Large intestine (tissue), 3 donors: Measurements from ENCODE around the gene DLG1. TPM values are rescaled to one million over a fixed set of nuclear protein-coding genes. Genes with fewer than 3 reads are reported as not detected.

Experiments used
- DNase-seq, 2 donors: peaks; one replicate each; pipeline versions ENCODE4 v3.0.0 to v3.0.0-alpha.2; 2013
- H3K27ac ChIP-seq: one replicate; pipeline ENCODE4 v1.5.1; 2013; ENCODE audit warnings: low read length
- H3K27me3 ChIP-seq: 2 replicates; pipeline ENCODE4 v1.6.1; 2013; ENCODE audit warnings: low read length; ENCODE audit not compliant: control insufficient read depth, insufficient read depth
- H3K36me3 ChIP-seq: 2 replicates; pipeline ENCODE4 v1.6.1; 2013; ENCODE audit warnings: low read length; ENCODE audit not compliant: control insufficient read depth, insufficient read depth
- H3K4me1 ChIP-seq: one replicate; pipeline ENCODE4 v1.6.1; 2013; ENCODE audit warnings: low read length; ENCODE audit not compliant: control insufficient read depth, insufficient read depth
- H3K4me3 ChIP-seq: one replicate; pipeline ENCODE4 v1.5.1; 2013; ENCODE audit warnings: low read length
- H3K9me3 ChIP-seq: one replicate; pipeline ENCODE4 v1.6.1; 2013; ENCODE audit warnings: mild to moderate bottlenecking, low read depth, low read length, moderate library complexity; ENCODE audit not compliant: control insufficient read depth
- WGBS: methylation state at CpG from one replicate; pipeline ENCODE4 v1.1.5; 2013; ENCODE audit warnings: low lambda C conversion rate; ENCODE audit not compliant: insufficient coverage; 5-methylcytosine and 5-hydroxymethylcytosine counted together
- polyA plus RNA-seq: library from polyadenylated mRNA; unstranded; fragments of 120-200 nt; gene quantifications from one replicate; pipeline ENCODE4 v1.2.1, GENCODE V29; 2013

Gene DLG1
- polyA plus RNA-seq, 1 donor = 74.5 TPM

- H3K4me3 ChIP-seq = no peak overlapping the region
- peaks cover 3% of the 10 kb centered on the region for H3K4me1 ChIP-seq
- peaks cover 5% of the 10 kb centered on the region for H3K36me3 ChIP-seq
- H3K27ac ChIP-seq = no peak overlapping the region
- no peaks in the 10 kb centered on the region for H3K9me3 ChIP-seq
- no peak for DNase-seq
- H3K27me3 ChIP-seq = no peaks in the 10 kb centered on the region
- no CpG with 5 or more reads among the region's 4 CpGs for WGBS
Measured at GRCh38 chr3:197268294-197268693, 30.1 kb downstream of the DLG1 start.

- Histone ChIP-seq H3K4me3 (no peak overlapping the region), H3K4me1 (peaks cover 3% of the 10 kb centered on the region), H3K27me3 (no peaks in the 10 kb centered on the region), H3K27ac (no peak overlapping the region), H3K36me3 (peaks cover 11% of the 10 kb centered on the region), H3K9me3 (no peaks in the 10 kb centered on the region)
- DNase-seq = no peak
- WGBS = 94% methylated on average over 2 of the region's 4 CpGs
Measured at GRCh38 chr3:197266331-197266730, 32.1 kb downstream of the DLG1 start.

DNA sequence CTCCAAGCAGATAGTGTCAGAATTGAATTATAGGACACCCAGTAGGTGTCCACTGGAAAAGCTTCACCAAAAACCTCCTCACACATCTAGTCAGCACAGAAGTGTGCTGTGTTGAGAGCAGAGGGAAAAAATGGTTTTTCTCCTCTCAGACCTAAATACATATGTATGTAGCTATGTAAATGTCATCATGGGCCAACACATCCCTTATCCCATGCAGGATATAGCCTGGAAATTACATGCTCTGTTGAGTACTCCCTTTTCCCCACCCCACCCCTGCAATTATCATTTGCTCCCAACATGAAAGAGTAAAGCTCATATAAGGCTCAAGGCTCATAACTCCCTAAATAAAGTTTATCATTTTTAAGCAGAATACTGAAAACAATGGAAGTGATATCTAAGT is 35.7 kb downstream of the DLG1 start:
- no peaks in the 10 kb centered on the region for H3K9me3 ChIP-seq
- H3K4me3 ChIP-seq = no peak overlapping the region
- no peaks in the 10 kb centered on the region for H3K4me1 ChIP-seq
- peaks cover 11% of the 10 kb centered on the region for H3K36me3 ChIP-seq
- no peaks in the 10 kb centered on the region for H3K27me3 ChIP-seq
- no peak overlapping the region for H3K27ac ChIP-seq
- no peak for DNase-seq

GRCh38 chr3:197261164-197261509 is 37.3 kb downstream of the DLG1 start:
- WGBS = no CpG with 5 or more reads among the region's 1 CpG
- DNase-seq = no peak
- Histone ChIP-seq H3K9me3 (no peaks in the 10 kb centered on the region), H3K36me3 (peaks cover 11% of the 10 kb centered on the region), H3K4me1 (no peaks in the 10 kb centered on the region), H3K4me3 (no peak overlapping the region), H3K27me3 (no peaks in the 10 kb centered on the region), H3K27ac (no peak overlapping the region)

GRCh38 chr3:197260491-197261163 is 37.8 kb downstream of the DLG1 start:
- H3K36me3 ChIP-seq = peaks cover 11% of the 10 kb centered on the region

DNA sequence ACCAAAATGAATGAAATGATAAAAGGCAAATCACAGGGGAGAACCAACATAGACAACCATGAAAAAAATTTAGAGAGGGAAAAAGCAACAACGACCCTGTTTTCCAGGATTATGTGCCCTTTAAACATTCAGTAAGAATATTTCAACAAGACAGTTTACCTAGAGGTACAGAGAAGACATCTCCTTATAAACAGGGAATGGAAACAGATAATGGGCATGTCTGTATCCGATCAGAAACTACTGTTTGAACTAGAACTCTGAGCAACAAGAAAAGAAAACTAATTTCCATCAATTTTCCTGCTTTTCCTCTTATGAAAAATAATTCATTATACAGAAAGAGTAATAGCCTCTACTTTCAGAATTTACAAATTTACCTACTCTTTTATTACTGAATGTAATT is 39.3 kb downstream of the DLG1 start:
- Histone ChIP-seq H3K27me3 (no peaks in the 10 kb centered on the region), H3K36me3 (peaks cover 9% of the 10 kb centered on the region), H3K27ac (no peak overlapping the region), H3K4me1 (no peaks in the 10 kb centered on the region), H3K4me3 (no peak overlapping the region), H3K9me3 (no peaks in the 10 kb centered on the region)
- no CpG with 5 or more reads among the region's 2 CpGs for WGBS
- no peak for DNase-seq

More at GRCh38 chr3:197260491-197261163, 37.8 kb downstream of the DLG1 start:
- no peak overlapping the region for H3K4me3 ChIP-seq
- H3K27me3 ChIP-seq = no peaks in the 10 kb centered on the region
- no peaks in the 10 kb centered on the region for H3K4me1 ChIP-seq
- WGBS = 75% methylated on average over 1 of the region's 4 CpGs
- no peaks in the 10 kb centered on the region for H3K9me3 ChIP-seq
- no peak overlapping the region for H3K27ac ChIP-seq
- DNase-seq = no peak

DNA sequence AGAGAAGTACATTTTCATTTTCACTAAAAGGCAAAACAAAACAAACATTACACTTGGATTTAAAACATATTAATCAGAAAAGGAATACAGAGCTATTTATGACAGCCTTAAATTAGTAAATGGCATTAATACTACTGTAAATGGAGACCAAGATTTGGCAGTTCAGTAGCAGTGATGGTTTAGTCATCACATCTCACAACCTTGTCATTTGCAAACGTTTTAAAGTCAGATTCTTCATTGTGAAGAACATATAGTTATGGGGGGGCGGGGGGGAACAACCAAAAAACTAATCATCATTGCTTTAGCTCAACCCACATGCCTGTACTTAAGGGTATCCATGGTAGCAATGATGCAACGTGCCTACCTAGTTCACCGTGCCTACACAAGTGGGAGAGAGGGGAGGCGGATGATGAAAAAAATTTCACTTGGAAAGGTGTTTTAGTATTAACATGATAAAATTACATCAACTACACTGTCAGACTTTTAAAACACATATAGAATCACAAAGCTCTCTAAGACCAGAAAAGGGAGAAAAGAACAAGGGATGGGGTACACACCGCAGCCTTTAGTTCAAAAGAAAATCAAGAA is 40.1 kb downstream of the DLG1 start:
- 20% methylated on average over 1 of the region's 6 CpGs for WGBS
- DNase-seq = no peak
- H3K9me3 ChIP-seq = no peaks in the 10 kb centered on the region
- peaks cover 6% of the 10 kb centered on the region for H3K36me3 ChIP-seq
- H3K4me1 ChIP-seq = no peaks in the 10 kb centered on the region
- H3K27me3 ChIP-seq = no peaks in the 10 kb centered on the region
- H3K4me3 ChIP-seq = no peak overlapping the region
- no peak overlapping the region for H3K27ac ChIP-seq

- WGBS = 86% methylated on average over 1 of the region's 5 CpGs
- H3K9me3 ChIP-seq = no peaks in the 10 kb centered on the region
- no peak for DNase-seq
- no peak overlapping the region for H3K4me3 ChIP-seq
- no peaks in the 10 kb centered on the region for H3K4me1 ChIP-seq
- peaks cover 3% of the 10 kb centered on the region for H3K36me3 ChIP-seq
- no peaks in the 10 kb centered on the region for H3K27me3 ChIP-seq
- H3K27ac ChIP-seq = no peak overlapping the region
Measured at GRCh38 chr3:197257711-197258110, 40.7 kb downstream of the DLG1 start.

- H3K36me3 ChIP-seq = peaks cover under 1% of the 10 kb centered on the region
- no peak overlapping the region for H3K27ac ChIP-seq
- no peaks in the 10 kb centered on the region for H3K27me3 ChIP-seq
- no peaks in the 10 kb centered on the region for H3K9me3 ChIP-seq
- H3K4me1 ChIP-seq = no peaks in the 10 kb centered on the region
- DNase-seq = peak in 1 of 2 donors; percentile 11
- WGBS = 0% methylated on average over 1 of the region's 3 CpGs
- no peak overlapping the region for H3K4me3 ChIP-seq
Measured at GRCh38 chr3:197256836-197257444, 41.5 kb downstream of the DLG1 start.

DNA sequence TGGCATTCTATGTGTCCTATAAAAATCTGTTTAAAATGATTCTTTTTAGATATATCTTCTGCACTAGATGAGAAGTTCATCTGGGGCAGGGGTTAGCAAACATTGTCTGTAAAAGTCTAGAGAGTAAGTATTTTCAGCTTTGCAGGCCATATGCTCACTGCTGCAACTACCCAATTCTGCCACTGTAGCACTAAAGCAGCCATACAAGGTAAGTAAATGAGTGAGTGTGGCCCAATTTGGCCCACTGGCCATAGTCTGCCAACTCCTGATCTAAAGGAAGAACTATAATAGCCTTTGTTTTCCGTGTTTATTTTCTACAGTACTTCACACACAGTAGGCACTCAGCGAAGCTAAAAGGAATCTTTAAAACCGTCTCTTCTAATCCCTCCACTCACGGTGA is 42.3 kb downstream of the DLG1 start:
- DNase-seq = no peak
- Histone ChIP-seq H3K36me3 (no peaks in the 10 kb centered on the region), H3K4me1 (no peaks in the 10 kb centered on the region), H3K27ac (no peak overlapping the region), H3K9me3 (no peaks in the 10 kb centered on the region), H3K4me3 (no peak overlapping the region), H3K27me3 (no peaks in the 10 kb centered on the region)
- 100% methylated on average over 1 of the region's 4 CpGs for WGBS
